ENCODE data around the gene AUNIP. TPM values are rescaled to one million over a fixed set of nuclear protein-coding genes. Genes with fewer than 3 reads are reported as not detected.

The AUNIP gene
- total and polyA plus RNA-seq, 11 donors: 0.19 to 1.5 (median 0.26) TPM; not detected in 7

DNA sequence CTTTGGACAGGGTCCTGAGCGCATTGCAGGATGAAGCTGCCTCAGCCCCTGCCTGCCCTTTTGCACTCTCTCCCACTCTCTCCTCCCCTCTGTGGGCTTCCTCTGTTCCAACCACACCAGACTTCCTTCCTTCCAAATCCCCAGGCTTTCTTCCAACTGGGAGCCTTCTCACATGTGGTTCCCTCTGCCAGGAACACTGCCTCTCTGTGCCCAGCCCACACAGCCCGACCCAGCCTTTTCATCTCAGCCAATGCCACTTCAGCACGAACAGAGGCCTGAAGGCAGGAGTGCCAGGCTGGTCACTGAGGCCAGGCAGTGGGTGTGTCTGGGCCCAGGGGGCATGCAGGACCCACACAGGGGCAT is 53.4 kb downstream of the AUNIP start:
- Histone ChIP-seq H3K4me3 (no peak overlapping the region), H3K27ac (peak overlapping the region; percentile 23 to 76 (median 63)), H3K27me3 (no peaks in the 10 kb centered on the region), H3K4me1 (peaks cover 6 to 89% (median 68%) of the 10 kb centered on the region in 12 donors), H3K9me3 (no peaks in the 10 kb centered on the region), H3K36me3 (peaks cover 0 to 50% (median 29%) of the 10 kb centered on the region in 9 donors)
- ATAC-seq (peak; percentile 73 to 82 (median 78)), DNase-seq (peak in 4 of 5 donors; percentile 68 to 80 (median 72))
- intact Hi-C loops (cut with DNase I): loop anchor here in 3 of 10 donors (5.0 to 10.0 kb wide), 3 partner anchors 301 to 559 kb away; partner anchors contain the start of genes RHCE (in 1 of the 3) and RSRP1 (in 1 of the 3)
- WGBS, 4 donors: 24 to 30% (median 28%) methylated on average over 3 of the region's 3 CpGs
- TF ChIP-seq, protein P1, sequence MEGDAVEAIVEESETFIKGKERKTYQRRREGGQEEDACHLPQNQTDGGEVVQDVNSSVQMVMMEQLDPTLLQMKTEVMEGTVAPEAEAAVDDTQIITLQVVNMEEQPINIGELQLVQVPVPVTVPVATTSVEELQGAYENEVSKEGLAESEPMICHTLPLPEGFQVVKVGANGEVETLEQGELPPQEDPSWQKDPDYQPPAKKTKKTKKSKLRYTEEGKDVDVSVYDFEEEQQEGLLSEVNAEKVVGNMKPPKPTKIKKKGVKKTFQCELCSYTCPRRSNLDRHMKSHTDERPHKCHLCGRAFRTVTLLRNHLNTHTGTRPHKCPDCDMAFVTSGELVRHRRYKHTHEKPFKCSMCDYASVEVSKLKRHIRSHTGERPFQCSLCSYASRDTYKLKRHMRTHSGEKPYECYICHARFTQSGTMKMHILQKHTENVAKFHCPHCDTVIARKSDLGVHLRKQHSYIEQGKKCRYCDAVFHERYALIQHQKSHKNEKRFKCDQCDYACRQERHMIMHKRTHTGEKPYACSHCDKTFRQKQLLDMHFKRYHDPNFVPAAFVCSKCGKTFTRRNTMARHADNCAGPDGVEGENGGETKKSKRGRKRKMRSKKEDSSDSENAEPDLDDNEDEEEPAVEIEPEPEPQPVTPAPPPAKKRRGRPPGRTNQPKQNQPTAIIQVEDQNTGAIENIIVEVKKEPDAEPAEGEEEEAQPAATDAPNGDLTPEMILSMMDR (IDR thresholded peaks at IDR 0.05): no peak
- no peak for TF ChIP-seq POLR2A (IDR thresholded peaks at IDR 0.05)

GRCh38 chr1:25804964-25805862 is 54.0 kb downstream of the AUNIP start:
- Histone ChIP-seq H3K4me1 (peaks cover 6 to 86% (median 65%) of the 10 kb centered on the region in 12 donors), H3K36me3 (peaks cover 0 to 46% (median 27%) of the 10 kb centered on the region in 9 donors), H3K4me3 (no peak overlapping the region), H3K27me3 (no peaks in the 10 kb centered on the region), H3K27ac (peak overlapping the region in 11 of 12 donors; percentile 40 to 76 (median 63)), H3K9me3 (no peaks in the 10 kb centered on the region)
- 82 to 85% (median 83%) methylated on average over 9 to 15 of the region's 15 CpGs for WGBS, 4 donors
- peak in 2 of 5 donors; percentile 28 to 42 for DNase-seq
- intact Hi-C loops (cut with DNase I): loop anchor here in 3 of 10 donors (5.0 to 10.0 kb wide), 3 partner anchors 300 to 558 kb away; partner anchors contain the start of genes RHCE (in 1 of the 3) and RSRP1 (in 1 of the 3)
- TF ChIP-seq POLR2A (IDR thresholded peaks at IDR 0.05): no peak
- TF ChIP-seq, protein P1 (IDR thresholded peaks at IDR 0.05): peak in 1 of 12 donors; percentile 6
- peak in 1 of 4 donors; percentile 1 for ATAC-seq

- peak in 2 of 4 donors; percentile 3 to 23 for ATAC-seq
These were observed 54.9 kb downstream of the AUNIP start for GRCh38 chr1:25804244-25804963.

DNA sequence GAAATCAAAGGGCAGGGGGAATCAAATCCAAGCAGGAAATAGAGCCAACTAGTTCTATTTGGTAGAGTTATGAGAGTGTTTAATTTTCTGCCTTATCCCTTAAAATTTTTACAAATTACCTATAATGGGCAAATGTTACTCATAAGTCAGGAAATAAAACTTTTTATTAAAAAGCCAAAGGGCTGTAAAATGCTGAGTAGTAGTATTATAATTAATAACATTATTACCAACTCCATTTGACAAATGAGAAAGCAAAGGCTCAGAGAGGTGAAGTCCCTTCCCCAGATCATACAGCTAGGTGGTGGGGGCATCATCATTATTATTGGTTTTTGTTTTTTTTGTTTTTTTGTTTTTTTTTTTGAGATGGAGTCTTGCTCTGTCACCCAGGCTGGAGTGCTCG is 55.9 kb downstream of the AUNIP start:
- WGBS, 4 donors: 90 to 97% (median 92%) methylated on average over 1 of the region's 1 CpG

More at GRCh38 chr1:25804244-25804963, 54.9 kb downstream of the AUNIP start:
- Histone ChIP-seq H3K4me1 (peaks cover 6 to 84% (median 67%) of the 10 kb centered on the region in 12 donors), H3K27ac (peak overlapping the region in 9 of 12 donors; percentile 60 to 76 (median 68)), H3K9me3 (no peaks in the 10 kb centered on the region), H3K27me3 (no peaks in the 10 kb centered on the region), H3K4me3 (no peak overlapping the region), H3K36me3 (peaks cover 0 to 37% (median 19%) of the 10 kb centered on the region in 9 donors)
- TF ChIP-seq POLR2A (IDR thresholded peaks at IDR 0.05): no peak
- intact Hi-C loops (cut with DNase I): loop anchor here in 2 of 10 donors (10.0 kb wide), 2 partner anchors 300 to 380 kb away; partner anchors contain the start of gene RHCE (in 1 of the 2)
- peak in 2 of 5 donors; percentile 42 to 48 for DNase-seq
- 76 to 83% (median 77%) methylated on average over 9 to 10 of the region's 10 CpGs for WGBS, 4 donors

More for the DNA sequence above, 55.9 kb downstream of the AUNIP start:
- no peak for TF ChIP-seq POLR2A (IDR thresholded peaks at IDR 0.05)
- TF ChIP-seq, protein P1 (IDR thresholded peaks at IDR 0.05): no peak
- Histone ChIP-seq H3K4me3 (no peak overlapping the region), H3K36me3 (peaks cover 0 to 27% (median 9%) of the 10 kb centered on the region in 9 donors), H3K27me3 (no peaks in the 10 kb centered on the region), H3K4me1 (peaks cover 6 to 88% (median 70%) of the 10 kb centered on the region in 12 donors), H3K27ac (no peak overlapping the region), H3K9me3 (no peaks in the 10 kb centered on the region)
- DNase-seq: no peak
- intact Hi-C loops (cut with DNase I): loop anchor here in 2 of 10 donors (10.0 kb wide), 2 partner anchors 299 to 379 kb away; partner anchors contain the start of gene RHCE (in 1 of the 2)
- ATAC-seq: no peak

Measured in heart left ventricle (tissue), 16 donors.